Inflammatory macrophage treated with lipopolysaccharide for 1 hour (primary cell): ENCODE data around the gene ENDOG.
A peak's percentile ranks its signal among the peaks of the same experiment; 100 is the strongest.
"Not testable (repeated sequence)": the region's sequence is repeated elsewhere in the genome, so short reads cannot be mapped to it uniquely, and the experiment has no call there.

Experiments
- DNase-seq, 2 donors: peaks; one replicate each; pipeline ENCODE4 v3.0.0-alpha.2; 2020 to 2022

The ENDOG gene

DNA sequence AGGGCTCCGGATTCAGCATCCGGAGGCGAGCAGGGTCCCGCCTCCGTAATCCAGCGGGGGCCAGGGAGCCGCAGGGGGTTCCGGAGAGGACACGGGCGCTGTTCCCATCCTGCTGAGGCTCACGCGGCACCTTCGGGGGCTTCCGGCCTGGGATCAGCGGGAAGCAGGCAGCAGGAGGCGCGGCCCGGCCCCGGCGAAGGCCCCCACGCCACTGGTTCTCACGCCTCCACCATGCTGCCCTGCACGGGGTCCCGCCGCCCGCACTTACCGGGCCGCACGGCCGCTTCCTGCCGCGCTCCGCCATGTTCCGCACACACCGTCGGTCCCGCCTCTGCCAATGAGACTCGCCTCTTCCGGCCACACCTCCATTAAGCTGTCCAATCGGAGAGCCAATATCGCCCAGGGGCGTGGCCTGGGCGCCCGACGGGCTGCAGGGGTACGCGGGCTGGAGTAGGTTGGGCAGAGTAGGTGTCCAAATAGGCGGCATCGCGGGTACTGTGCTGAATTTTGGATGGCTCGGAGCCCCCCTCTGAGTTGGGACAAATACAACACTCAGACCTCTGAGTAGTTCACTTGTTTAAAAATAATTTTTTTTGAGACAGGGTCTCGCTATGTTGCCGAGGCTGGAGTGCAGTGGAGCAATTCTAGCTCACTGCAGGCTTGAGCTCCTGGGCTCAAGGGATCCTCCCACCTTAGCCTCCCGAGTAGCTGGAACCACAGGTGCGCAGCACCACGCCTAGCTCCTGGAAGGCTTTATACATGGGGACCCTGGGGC lies 11.4 kb downstream of the ENDOG start, which contains the start of gene SPOUT1:
Gene SPOUT1 (minus strand): TSS at position 318 of the 775 bp plus-strand sequence. CDS start 14 bp downstream, at position 304.
- peak; percentile 91 to 95 for DNase-seq

DNA sequence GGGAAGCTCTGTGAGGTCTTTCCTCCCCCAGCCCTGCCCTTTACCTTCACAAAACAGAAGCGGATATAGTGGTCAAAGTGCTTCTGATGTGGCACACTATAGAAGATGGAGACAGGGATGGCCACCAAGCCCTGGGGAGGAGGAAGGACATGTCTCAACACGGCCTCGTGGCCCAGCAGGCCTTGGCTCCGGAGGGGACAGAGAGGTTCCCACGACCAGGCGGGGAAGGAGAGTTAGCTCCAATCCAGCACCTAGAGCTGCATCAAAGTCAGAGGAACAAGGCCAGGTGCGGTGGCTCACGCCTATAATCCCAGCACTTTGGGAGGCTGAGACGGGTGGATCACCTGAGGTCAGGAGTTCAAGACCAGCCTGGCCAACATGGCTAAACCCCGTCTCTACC lies 15.4 kb downstream of the ENDOG start:
- DNase-seq: no peak

DNA sequence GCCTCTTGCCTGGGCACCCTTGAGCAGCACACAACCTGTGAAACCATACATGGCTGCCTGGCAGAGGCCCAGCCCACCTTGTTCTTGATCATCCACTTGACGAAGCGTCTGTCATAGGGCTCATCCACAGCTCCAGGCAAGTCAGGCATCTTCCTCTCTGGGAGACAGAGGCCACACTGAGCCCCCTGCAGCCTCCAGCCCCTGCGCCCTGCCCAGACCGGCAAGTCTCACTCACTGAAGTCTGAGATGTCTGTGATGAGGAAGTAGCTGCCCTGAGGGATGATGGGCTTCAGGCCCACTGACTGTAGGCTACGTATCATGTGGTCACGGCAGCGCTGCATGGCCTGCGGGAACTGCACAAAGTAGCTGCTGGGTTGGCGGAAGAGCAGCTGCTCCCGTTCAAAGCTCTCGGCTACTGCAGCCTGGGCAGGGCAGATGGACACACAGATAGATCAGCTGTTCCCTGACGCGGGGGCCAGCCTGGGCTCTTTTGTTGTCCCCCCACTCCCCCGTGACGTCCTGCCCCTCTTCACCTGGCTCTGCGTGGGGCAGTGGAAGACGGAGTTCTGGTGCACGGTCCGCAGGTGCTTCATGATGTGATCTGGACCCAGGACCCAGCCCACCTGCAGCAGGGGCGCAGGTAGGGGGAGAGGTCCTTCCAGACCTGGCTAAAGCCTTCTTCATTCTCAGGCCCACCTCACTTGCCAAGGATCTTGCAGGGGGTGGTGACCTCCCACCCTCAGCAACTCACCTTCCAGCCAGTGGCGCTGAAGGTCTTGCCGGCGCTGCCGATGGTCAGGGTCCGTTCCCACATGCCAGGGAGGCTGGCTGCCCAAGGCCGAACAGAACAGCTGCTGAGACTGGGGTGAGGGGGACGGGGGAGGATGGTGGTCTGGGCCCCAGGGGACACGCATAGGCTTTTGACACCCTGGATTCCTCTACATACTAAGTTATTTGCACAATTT lies 17.2 kb downstream of the ENDOG start:
- no peak for DNase-seq

DNA sequence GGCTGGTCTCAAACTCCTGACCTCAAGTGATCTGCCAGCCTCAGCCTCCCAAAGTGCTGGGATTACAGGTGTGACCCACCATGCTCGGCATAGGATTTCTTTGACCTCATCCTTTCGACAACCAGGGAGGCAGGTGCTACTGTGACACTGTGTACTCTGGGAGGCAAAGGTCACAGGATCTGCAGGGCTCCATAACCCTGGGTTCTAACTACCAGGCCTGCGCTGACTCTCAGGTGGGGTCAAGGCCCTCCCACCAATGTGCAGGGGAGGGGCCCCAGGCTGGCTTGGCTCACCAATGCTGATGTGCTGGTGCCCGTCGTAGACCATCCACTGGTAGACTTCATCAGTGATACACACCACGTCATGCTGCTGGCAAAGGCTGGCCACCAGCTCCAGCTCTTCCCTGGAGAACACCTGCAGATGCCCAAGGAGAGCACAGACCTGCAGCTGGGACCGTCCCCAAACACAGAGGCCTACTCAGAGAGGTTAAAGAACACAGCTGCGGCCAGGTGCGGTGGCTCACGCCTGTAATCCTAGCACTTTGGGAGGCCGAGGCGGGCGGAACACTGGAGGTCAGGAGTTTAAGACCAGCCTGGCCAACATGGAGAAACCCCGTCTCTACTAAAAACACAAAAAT lies 18.3 kb downstream of the ENDOG start:
- no peak for DNase-seq

DNA sequence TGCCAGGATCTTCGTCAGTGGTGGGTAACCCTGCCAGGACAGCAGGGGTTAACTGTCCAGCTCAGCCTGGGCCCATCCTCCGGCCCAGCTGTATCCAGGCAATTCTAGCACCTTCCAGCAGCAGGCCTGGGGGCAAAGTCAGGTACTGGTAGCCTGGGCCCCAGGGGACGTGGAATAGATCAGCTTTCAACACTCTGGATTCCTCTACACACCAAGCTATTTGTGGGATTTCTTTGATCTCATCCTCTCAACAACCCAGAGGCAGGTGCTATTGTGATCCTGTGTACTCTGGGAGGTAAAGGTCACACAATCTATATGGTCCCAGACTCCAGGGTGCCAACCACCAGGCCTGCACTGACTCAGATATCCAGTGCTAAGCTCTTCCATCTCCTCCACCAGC lies 20.0 kb downstream of the ENDOG start:
- DNase-seq: no peak

DNA sequence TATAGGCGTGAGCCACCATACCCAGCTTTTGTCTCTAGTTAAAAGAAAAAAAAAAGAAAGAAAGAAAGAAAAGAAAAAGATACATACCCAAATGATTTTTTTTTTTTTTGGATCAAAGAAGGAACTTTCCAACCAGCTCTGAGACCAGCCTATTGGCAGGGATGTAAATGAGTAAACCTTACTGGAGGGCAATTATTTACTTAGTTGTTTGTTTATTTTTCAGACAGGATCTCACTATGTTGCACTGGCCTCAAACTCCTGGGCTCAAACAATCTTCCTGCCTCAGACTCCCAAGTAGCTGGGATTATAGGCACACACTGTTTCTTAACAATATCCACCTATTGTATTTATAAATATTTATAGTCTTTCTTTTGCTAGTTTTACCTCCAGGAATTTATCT lies 22.2 kb downstream of the ENDOG start:
- no peak for DNase-seq

DNA sequence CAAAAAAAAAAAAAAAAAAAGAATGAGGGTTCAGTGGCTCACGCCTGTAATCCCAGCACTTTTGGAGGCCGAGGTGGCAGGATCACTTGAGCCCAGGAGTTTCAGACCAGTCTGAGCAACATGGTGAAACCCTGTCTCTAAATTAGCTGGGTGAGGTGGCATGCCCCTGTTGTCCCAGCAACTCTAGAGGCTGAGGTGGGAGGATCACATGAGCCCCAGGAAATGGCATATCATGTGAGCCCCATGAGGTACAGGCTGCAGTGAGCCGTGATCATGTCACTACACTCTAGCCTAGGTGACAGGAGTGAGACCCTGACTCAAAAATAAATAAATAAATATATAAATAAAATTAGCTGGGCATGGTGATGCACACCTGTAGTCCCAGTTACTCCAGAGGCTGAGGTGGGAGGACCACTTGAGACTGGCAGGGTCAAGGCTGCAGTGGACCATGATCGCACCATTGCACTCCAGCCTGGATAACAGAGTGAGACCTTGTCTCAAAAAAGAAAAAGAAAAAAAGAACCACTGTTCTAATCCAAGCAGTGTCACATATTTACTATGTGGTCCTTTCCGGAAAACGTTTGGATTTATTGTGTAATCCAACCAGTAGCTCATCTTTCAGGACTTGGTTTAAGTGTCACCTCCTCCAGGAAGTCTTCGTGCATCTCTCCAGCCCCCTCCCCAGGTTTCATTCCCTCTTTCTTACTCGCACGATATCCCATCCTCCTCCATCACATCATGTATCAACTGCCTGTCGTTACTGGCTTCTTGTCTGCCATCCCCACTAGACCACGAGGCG lies 23.6 kb downstream of the ENDOG start:
- peak in 1 of 2 donors; percentile 51 for DNase-seq

DNA sequence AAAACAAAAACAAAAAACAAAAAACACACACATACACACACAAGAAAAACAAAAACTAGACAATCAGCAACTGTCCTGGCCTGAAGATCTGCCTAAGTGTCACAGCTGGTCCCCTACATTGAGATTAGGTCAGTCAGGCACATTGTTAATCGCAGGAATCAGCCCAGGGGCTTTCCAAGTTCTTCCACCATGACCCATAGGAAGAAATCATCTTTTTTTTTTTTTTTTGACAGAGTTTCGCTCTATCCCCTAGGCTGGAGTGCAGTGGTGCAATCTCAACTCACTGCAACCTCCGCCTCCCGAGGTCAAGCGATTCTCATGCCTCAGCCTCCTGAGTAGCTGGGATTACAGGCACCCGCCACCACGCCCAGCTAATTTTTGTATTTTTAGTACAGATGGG lies 24.9 kb downstream of the ENDOG start:
- not testable (repeated sequence) for DNase-seq

DNA sequence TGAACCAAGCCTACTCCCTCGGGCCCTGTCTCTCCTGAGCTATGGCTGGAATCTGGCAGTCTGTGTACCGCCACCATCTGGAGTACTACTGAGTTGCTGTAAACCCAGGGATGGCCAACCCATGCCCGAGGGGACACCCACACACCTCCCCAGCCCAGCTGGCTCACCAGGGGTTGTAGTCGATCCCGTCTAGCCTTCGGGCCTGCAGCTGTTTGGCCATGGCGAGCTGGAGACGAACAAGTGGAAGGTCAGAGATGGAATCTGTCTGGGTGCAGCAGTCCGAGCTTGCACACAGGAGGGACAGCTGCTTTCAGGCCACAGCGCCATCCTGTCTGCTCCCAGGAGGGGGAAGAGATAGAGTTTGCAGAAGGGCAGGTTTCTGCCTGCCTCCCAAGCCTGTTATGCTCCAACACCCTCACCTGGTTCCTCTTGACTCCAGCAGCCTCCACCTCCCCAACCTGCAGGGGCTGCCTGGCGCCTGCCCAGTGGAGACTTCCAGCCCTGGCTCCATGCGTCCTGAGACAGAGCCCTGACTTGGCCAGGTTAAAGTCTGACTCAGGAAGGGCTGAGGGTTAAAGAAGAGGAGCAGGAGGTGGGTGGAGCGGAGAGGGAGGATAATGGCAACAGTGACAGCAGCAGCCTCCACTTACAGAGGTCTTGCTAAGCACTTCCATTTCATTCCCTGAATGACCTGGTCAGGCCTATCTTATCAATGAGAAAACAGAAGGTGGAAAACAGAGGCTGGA lies 27.1 kb downstream of the ENDOG start:
- no peak for DNase-seq

DNA sequence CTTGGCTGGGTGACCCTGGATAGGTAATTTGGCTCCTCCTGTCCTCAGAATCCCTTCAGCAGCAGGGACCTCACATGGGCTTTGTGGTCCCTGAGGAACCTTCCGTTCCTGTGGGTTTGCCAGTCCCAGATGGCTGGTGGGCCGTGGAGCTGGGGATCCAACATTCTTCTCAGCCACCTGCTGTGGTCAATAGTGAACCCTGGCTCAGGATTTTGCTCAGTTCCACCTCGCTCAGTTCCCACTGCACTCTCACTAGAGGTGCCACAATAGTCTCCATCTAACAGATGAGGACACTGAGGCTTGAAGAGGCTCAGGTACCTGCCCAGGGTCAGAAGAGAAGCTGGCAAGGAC lies 28.4 kb downstream of the ENDOG start:
- no peak for DNase-seq

DNA sequence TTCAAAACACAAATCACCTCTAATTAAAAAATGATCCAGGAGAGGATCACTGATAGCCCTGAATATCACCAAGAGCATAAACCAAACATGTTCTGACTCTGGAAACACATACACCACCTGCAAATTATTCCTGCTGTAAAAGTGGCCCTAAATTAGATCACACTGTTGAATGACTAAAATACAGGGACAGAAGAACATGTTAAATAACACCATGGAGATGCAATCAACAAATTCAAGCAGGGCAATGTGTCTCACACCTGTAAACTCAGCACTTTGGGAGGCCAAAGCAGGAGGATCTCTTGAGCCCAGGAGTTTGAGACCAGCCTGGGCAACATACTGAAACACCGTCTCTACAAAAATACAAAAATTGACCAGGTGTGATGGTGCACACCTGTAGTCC lies 29.5 kb downstream of the ENDOG start:
- DNase-seq: no peak

DNA sequence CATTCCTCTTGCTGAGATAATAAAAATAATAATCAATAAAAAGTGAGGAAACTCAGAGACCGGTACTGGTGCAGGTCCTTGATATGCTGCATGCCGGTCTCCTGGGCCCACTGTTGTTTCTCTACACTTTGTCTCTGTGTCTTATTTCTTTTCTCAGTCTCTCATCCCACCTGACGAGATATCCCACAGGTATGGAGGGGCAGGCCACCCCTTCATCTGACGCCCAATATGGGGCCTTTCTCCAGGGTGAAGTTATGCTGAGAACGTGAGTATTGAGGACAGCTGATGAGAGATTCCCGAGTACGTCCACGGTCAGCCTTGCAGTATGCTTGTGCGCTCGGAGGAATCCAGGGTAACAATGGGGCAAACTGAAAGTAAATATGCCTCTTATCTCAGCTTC lies 32.7 kb downstream of the ENDOG start:
- not testable (repeated sequence) for DNase-seq

DNA sequence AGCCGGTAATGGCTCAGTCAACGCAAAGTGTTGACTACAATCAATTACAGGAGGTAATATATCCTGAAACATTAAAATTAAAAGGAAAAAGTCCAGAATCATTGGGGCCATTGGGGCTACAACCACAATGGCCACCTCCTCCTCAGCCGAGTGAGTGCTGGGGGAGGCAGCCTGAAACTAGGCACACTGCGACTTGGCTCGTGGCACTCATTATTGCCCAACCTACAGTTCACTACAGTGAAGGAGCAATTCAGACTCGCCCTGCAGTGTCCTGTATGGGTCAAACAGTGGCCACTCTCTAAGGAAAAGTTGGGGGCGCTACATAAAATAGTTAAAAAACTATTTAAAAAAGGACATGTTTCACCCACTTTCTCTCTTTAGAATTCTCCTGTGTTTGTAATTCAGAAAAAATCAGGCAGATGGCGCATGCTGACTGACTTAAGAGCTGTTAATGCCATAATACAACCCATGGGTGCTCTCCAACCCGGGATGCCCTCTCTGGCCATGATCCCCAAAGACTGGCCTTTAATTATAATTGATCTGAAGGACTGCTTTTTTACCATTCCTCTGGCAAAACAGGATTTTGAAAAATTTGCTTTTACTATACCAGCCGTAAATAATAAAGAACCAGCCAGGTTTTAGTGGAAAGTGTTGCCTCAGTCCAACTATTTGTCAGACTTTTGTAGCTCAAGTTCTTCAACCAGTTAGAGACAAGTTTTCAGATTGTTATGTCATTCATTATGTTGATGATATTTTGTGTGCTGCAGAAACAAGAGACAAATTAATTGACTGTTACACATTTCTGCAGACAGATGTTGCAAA lies 33.7 kb downstream of the ENDOG start:
- peak; percentile 40 to 72 for DNase-seq

DNA sequence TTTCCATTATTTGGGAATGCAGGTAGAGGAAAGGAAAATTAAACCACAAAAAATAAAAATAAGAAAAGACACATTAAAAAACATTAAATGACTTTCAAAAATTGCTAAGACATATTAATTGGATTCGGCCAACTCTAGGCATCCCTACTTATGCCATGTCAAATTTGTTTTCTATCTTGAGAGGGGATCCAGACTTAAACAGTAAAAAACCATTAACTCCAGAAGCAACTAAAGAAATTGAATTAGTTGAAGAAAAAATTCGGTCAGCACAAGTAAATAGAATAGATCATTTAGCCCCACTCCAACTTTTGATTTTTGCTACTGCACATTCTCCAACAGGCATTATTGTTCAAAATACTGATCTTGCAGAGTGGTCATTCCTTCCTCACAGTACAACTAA lies 34.3 kb downstream of the ENDOG start:
- not testable (repeated sequence) for DNase-seq

DNA sequence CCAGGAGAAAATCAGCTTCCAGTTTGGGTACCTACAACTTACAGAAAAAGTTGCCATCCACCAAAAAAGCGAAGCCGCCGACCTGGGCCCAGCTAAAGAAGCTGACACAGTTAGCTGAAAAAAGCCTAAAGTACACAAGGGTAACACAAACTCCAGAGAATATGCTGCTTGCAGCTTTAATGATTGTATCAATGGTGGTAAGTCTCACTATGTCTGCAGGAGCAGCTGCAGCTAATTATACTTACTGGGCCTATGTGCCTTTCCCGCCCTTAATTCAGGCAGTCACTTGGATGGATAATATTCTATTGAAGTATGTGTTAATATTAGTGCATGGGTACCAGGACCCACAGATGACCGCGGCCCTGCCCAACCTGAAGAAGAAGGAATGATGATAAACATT lies 36.2 kb downstream of the ENDOG start:
- not testable (repeated sequence) for DNase-seq

DNA sequence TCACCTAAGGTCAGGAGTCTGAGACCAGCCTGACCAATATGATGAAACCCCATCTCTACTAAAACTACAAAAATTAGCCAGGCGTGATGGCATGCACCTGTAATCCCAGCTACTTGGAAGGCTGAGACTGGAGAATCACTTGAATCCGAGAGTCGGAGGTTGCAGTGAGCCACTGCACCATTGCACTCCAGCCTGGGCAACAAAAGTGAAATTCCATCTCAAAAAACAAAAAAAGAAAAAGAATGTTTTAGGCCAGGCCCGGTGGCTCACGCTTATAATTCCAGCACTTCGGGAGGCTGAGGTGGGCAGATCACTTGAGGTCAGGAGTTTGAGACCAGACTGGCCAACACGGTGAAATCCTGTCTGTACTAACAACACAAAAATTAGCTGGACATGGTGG lies 40.2 kb downstream of the ENDOG start:
- DNase-seq: not testable (repeated sequence)

DNA sequence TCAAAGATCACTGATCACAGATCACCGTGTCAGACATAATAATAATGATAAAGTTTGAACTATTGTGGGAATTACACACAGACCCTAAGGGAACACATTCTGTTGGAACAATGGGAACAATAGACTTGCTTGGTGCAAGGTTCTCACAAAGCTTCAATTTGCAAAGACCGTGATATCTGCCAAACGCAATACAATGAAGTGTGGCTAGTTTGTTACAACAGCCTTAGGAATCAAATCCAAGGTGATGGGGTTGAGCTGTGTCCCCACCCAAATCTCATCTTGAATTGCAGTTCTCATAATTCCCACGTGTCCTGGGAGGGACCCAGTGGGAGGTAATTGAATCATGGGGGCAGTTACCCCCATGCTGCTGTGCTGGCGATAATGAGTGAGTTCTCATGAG lies 42.6 kb downstream of the ENDOG start:
- no peak for DNase-seq

DNA sequence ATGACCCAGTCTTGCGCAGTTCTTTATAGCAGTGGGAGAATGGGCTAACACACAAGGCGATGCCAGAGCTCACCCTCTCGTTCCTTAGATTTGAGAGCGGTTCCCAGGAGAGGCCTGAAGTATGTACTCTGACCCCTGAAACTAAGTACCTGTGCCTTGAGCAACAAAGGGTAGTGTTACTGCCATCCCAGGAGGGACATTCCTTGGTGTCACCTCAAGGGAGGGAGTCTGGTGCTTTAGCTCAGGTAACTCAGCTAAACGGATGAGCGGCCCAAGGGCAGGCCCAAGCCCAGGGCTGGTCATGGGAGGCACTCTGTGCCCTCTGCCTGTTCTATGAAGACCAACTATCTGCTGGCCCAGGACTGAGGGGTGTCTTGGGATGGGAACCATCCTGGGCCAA lies 43.2 kb downstream of the ENDOG start:
- DNase-seq: no peak

DNA sequence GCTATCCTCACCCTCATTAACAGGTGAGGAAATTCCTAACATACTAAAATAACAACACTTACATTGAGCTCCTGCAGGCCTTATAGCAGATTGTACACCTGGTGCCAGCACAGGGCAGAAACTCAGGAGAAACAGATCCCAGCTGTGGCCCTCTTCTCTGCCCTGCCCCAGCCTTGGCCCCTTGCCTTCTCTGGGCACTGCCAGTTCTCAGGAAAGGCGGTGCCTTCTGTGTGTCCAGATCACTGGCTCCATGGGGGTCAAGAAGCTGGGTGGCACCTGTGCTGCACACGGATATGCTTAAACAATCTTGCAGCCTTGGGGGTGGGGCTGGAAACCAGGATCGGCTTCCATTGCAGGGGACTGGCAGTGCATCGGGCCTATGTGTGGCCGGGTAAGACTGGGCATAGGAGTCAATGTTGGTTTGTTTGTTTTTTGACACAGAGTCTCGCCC lies 44.1 kb downstream of the ENDOG start:
- DNase-seq: no peak

DNA sequence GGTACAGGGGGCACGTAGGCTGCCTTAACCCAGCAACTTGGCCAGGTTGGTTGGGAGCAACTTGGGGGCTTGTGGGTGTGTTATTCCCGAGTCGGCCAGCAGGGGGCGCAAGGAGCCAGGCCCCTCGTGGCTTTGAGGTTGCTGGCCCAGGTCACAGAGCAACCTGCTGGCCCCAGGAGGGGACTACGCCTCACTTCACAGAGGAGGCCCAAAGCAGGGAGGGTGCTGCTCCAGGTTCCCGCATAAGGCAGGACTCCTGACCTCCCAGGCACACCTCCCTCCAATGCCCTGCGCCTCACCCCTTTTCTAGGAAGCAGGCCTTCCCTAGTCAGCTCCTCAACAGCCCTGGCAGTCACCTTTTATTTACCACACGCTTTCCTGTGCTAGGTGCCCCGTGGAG lies 45.3 kb downstream of the ENDOG start:
- DNase-seq: peak in 1 of 2 donors; percentile 87
